ENCODE measurements around the gene PCDHGB4.

The PCDHGB4 gene

GRCh38 chr5:141356950-141357349 lies 30.5 kb upstream of the PCDHGB4 start:
- no peak overlapping the region for H3K4me3 ChIP-seq (ENCODE audit: low read depth, low read length)
- TF ChIP-seq CTCF (conservative IDR thresholded peaks at IDR 0.05; ENCODE audit: low read depth, low read length) = no peak
- DNase-seq (ENCODE audit: low read depth) = no peak

GRCh38 chr5:141359790-141360426 lies 27.6 kb upstream of the PCDHGB4 start, which contains the start of gene PCDHGB2:
PCDHGB2 (plus strand) TSS chr5:141359994; CDS start chr5:141360136, 142 bp downstream.
- peak within 1 kb of the TSS; percentile 32 for H3K4me3 ChIP-seq (ENCODE audit: low read depth, low read length)
- DNase-seq (ENCODE audit: low read depth) = peak; percentile 40
- peak; percentile 34 for TF ChIP-seq CTCF (conservative IDR thresholded peaks at IDR 0.05; ENCODE audit: low read depth, low read length)

- H3K4me3 ChIP-seq (ENCODE audit: low read depth, low read length) = no peak overlapping the region
- TF ChIP-seq CTCF (conservative IDR thresholded peaks at IDR 0.05; ENCODE audit: low read depth, low read length) = no peak
- DNase-seq (ENCODE audit: low read depth) = no peak
Measured at GRCh38 chr5:141360685-141361084, 26.8 kb upstream of the PCDHGB4 start.

- no peak overlapping the region for H3K4me3 ChIP-seq (ENCODE audit: low read depth, low read length)
- TF ChIP-seq CTCF (conservative IDR thresholded peaks at IDR 0.05; ENCODE audit: low read depth, low read length) = no peak
- DNase-seq (ENCODE audit: low read depth) = no peak
Measured at GRCh38 chr5:141362719-141363118, 24.8 kb upstream of the PCDHGB4 start.

GRCh38 chr5:141363952-141364660 lies 23.4 kb upstream of the PCDHGB4 start, which contains the start of gene PCDHGA5:
PCDHGA5 (plus strand) TSS chr5:141364162; CDS start chr5:141364331, 169 bp downstream.
- no peak within 1 kb of the TSS for H3K4me3 ChIP-seq (ENCODE audit: low read depth, low read length)
- no peak for DNase-seq (ENCODE audit: low read depth)
- peak; percentile 4 for TF ChIP-seq CTCF (conservative IDR thresholded peaks at IDR 0.05; ENCODE audit: low read depth, low read length)

- TF ChIP-seq CTCF (conservative IDR thresholded peaks at IDR 0.05; ENCODE audit: low read depth, low read length) = no peak
- no peak for DNase-seq (ENCODE audit: low read depth)
- no peak overlapping the region for H3K4me3 ChIP-seq (ENCODE audit: low read depth, low read length)
Measured at GRCh38 chr5:141366016-141366896, 21.2 kb upstream of the PCDHGB4 start.

Data from choroid plexus epithelial cell (primary cell).